Urothelium cell line (cell line): ENCODE results near the gene MOB3A.

ENCODE experiments used
- DNase-seq: peaks from one replicate; pipeline ENCODE4 v3.0.0; 2011; ENCODE audit warnings: low spot score, mixed read lengths
- FAIRE-seq: peaks from 2 replicates; lab custom pipeline; 2011; peaks lifted over from hg19 to GRCh38; lab: Jason Lieb, UNC

Gene MOB3A

DNA sequence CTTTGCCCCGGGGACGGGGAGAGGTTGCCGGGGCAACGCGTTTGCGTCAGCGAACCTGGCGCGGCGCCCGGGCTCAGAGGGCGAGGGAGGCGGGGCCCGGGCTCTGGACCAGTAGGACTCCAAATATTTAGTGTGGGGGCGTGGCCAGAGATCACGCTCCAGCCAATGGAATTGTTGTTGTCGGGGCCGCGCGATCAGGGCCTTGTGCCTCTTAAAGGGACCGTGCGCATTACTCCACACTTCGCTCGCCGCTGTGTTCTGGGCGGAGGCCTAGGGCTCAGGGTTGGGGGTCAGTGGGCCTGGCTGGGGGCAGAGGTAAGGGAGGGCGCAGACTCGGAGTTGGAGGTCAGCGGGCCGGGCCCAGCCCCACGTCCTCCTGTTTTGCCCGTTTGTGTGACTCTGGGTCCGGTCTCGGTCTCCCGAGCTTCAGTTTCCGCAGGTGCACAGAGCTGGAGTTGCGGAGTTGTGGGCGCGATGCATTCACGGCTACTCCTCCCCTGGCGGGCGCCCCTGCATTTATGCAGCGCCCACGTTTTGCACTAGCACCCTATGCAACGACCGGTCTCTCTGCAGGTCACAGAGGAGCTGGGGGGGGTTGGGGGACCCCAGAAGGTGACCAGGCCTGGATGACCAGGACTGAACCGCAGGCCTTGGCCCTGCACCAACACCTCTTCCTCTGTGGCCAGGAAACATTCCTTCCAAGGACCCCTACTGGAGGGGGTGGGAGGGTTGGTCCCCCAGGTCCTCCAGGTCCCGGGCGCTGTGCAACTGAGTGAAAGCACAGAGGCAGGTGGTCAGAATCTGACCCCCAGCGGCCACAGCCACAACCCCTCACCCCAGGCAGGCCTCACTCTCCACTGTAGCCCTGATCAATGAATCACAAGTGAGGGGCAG lies 34.4 kb downstream of the MOB3A start:
- DNase-seq (peak; percentile 96), FAIRE-seq (peak; percentile 9)

- FAIRE-seq, result no peak
Observed at GRCh38 chr19:2060884-2061494, 35.1 kb downstream of the MOB3A start.

DNA sequence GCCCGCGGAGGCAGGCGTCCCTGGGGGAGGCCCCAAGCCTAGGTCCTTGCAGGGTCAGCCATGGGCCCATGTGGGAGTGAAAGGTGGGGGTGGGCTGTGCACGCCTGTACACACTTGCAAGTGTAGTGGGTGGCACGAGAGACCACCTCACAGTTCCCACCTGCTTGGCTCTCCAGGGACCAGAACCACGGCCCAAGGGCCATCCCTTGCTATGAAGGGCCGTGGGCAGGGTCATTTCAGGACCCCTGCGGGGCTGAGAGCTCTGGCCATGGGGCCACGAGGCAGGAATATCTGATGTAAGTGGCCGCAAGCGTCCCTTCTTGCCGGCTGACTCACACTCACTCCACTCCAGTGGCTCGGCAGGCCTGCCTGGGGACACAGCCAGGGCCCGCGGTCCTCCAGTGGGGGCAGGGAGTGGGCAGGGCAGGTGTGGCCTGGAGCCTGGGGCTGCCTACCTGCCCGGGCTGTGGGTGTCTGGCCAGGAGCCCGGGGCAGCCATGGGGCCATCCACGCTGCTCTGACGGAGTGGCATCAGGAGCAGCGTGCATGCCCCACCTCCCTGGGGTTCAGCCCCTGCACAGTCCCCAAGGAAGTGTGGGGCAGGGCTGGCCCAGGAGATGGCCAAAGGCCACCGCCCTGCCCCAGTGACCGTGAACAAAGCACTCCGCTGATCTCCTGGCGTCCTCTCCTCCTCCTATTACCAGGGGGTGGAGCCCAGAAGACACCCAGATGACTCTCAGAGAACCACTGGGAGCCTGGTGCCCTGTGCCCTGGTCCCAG lies 36.5 kb downstream of the MOB3A start:
- DNase-seq (no peak), FAIRE-seq (no peak)

More at GRCh38 chr19:2060884-2061494, 35.1 kb downstream of the MOB3A start:
- DNase-seq, result peak; percentile 33

GRCh38 chr19:2058570-2059421 lies 37.3 kb downstream of the MOB3A start:
- no peak for FAIRE-seq

DNA sequence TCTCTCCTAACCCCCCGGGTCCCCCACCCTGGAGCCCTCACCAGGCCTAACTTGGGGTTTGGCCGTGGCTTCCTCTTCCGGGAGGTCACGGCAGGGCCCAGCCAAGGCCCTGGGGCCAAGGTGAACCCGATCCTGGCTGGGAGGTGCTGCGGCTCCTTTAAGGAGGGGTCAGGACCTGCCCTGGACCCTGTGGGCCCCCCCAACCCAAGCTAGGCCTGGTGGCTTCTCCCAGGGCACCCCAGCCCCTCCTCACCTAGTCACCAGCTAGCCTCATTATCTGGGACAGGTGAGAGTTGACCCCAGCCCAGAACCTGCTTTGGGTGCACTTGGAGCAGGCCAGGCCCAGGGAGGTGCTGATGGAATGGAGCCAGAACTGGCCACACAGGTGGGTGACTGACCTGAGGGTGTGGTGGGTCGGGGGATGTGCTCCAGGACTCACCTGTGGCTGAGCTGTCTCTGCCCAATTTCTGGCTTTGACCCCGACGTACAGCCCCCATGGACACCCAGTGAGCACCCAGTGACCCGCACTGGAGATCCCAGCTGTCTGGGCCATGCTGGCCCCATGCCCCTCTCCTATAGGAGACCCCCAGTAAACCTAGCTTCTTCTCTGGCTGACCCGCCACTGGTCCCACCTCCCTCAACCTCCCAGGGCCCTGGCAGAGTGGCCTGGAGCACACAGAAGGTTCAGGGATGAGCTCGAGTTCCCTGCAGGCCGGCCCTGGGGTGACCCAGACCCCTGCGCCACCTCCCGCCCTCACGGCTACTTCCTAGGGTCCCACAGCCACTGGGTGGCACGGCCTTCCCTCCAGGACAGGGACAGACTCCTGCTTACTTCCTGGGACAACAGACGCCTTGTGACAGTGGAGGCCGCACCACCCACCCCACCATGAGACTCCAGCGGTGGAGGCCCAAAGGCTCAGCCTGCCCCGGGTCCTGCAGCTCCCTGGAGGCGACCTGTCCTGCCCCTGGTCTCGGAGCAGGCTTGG lies 38.3 kb downstream of the MOB3A start:
- no peak for FAIRE-seq
- DNase-seq, result no peak

More at GRCh38 chr19:2058570-2059421, 37.3 kb downstream of the MOB3A start:
- no peak for DNase-seq

DNA sequence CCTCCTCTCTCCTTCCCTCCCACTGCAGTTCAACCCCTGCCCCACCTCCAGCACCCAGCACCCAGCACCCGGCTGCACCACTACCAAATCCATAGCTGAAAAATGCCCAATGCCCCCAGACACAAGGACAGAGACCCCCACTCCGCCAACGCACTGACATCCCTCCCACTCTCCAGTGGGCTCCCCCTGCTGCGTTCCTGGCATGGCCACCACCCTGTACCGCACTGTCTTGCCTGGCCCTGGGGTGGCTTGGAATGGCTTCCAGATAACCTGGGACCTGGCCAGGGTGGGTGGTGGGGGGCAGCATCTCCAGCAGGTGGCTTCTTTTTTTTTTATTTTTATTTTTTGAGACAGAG lies 39.3 kb downstream of the MOB3A start:
- DNase-seq (no peak), FAIRE-seq (no peak)

GRCh38 chr19:2055931-2056836 lies 39.9 kb downstream of the MOB3A start:
- peak; percentile 40 for DNase-seq
- no peak for FAIRE-seq

- no peak for DNase-seq
- FAIRE-seq, result no peak
Observed at GRCh38 chr19:2054763-2055162, 41.4 kb downstream of the MOB3A start.

DNA sequence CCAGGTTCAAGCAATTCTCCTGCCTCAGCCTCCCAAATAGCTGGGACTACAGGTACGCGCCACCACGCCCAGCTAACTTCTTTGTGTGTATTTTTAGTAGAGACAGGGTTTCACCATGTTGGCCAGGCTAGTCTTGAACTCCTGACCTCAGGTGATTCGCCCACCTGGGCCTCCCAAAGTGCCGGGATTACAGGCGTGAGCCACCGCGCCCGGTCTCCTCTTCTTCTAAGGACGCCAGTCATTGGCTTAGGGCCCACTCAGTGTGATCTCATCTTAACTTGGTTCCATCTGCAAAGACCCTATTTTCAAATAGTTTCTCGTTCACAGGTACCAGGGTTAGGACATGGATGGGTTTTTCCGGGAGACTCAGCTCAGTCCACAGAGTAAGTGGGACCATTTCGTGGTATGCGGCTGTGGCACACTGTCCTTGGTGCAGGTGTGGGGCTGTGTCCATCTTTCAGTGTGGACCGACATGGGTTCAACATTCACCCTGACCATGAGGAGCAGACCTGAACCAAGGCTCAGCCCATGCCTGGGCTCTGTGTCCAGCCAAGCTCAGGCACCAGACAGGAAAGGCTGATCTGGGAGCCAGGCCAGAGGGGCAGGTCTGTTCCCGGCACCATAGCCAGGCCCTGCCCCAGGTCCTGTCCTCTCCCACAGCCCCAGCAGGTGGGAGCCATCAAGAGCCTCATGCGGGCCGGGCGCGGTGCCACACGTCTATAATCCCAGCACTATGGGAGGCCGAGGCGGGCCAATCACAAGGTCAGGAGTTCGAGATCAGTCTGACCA lies 42.3 kb downstream of the MOB3A start:
- DNase-seq (no peak), FAIRE-seq (no peak)

- no peak for FAIRE-seq
Observed at GRCh38 chr19:2051773-2052704, 44.1 kb downstream of the MOB3A start.

DNA sequence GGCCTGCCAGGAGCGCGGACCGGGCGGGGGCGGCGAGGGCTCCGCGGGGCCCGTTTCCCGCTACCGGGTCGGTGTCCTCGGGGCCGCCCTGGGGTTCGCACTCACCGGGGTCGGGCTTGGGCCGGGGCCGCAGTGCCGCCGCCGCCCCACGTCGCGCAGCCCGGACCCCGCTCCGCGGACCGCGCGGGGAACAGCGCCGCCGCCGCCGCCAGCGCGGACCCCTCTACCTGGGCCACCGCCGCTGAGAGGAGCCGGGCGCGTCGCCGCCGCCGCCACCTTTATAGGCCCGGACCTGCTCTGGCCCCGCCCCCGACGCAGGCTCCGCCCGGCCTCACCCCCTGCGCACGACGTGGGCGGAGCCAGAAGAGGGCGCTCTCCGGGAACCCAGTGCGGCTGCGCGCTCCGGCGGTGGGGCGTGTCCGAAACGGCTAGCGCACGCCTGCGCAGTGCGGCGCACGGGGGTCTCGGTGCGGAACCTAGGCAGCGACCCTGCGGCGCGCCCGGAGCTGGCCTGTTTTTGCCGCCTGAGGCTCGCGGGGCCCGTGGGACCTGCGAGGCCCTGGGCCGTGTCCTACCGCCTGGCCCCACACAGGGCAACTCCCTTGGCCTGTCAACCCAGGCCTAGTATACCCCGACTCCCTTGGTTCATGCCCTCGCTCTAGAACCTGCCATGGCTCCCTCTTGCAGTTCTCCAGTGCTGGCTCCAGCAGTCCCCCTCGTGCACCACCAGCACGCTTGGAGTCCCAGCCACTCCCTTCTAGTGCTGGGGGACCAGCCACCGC lies 44.9 kb downstream of the MOB3A start, which contains the start of gene MKNK2:
Gene MKNK2 (minus strand): TSS at position 254 of the 782 bp plus-strand sequence. CDS start 393 bp downstream, outside the sequence.
- DNase-seq (peak; percentile 92), FAIRE-seq (peak; percentile 89)

More at GRCh38 chr19:2051773-2052704, 44.1 kb downstream of the MOB3A start:
- DNase-seq, result no peak

DNA sequence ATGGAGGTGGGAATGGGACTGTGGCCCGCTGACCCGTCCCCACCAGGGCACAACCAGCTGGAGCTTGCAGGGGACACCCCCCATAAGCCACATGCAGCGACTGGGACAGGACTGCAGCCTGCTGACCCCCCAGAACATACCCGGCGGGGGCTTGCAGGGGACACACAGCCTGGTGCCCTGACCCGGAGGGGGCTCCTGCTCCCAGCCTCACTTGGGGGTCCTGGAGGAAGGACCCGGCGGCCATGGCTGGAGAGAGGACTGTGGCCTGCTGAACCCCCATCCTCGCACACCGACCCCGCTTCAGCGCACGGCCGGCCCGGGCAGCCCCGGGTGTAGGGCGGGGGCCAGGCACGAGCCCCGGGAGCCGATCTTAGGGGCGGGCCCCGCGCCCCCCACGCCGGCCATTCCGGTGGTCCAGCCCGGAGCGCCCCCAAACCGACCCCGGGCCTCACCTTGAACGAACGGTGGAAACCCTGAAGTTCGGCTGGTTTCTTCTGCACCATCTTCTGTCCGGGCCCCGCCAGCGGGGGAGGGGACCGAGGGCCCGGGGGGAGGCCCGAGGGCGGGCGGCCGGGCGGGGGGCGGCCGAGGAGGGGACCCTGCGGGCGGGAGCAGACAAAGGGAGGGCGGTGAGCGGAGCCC lies 45.7 kb downstream of the MOB3A start:
- no peak for FAIRE-seq
- DNase-seq, result peak; percentile 12

- FAIRE-seq (no peak), DNase-seq (peak; percentile 49)
Observed at GRCh38 chr19:2049741-2050348, 46.3 kb downstream of the MOB3A start.

- FAIRE-seq, result no peak
- no peak for DNase-seq
Observed at GRCh38 chr19:2048959-2049740, 47.0 kb downstream of the MOB3A start.
